GM12878 (cell line): Measurements from ENCODE around the gene ADGRL2. TPM values are rescaled to one million over a fixed set of nuclear protein-coding genes. Genes with fewer than 3 reads are reported as not detected.

Experiments
- ATAC-seq: fragments of 200-7000 bp; cut with Tn5 transposase; 3 replicates; pipeline ENCODE4 v1.9.1; 2020; ENCODE audit warnings: mild to moderate bottlenecking, moderate library complexity
- BruUV-seq: library from RNA; stranded (reverse); fragments of 400-500 nt; replicated peaks from 2 replicates; lab custom pipeline; 2021; lab: Mats Ljungman, UMichigan
- CTCF ChIA-PET: fragments of 300-600 bp; sonication (Branson Sonifier 250); formaldehyde crosslinking; extraction: SDS; loops from one replicate; lab custom pipeline; 2021; ENCODE audit warnings: inconsistent platforms; lab: Yijun Ruan, JAX
- POLR2A ChIA-PET: fragments of 350-600 bp; formaldehyde crosslinking; extraction: SDS; loops from one replicate; lab custom pipeline; 2021; ENCODE audit warnings: inconsistent platforms; lab: Charles Lee
- RAD21 ChIA-PET: fragments of 300-600 bp; sonication (Branson Sonifier 250); formaldehyde crosslinking; loops from one replicate; lab custom pipeline; 2023; ENCODE audit warnings: antibody characterized with exemption; ENCODE audit not compliant: unreplicated experiment; lab: Charles Lee
- SMC1A ChIA-PET: fragments of 300-600 bp; sonication (Branson Sonifier 250); formaldehyde crosslinking; loops from one replicate; lab custom pipeline; 2023; ENCODE audit not compliant: unreplicated experiment, uncharacterized antibody; lab: Charles Lee
- DNase-seq: peaks from one replicate; pipeline ENCODE4 v3.0.0-alpha.2; 2011; ENCODE audit warnings: low read depth, low spot score
- FAIRE-seq: peaks from 3 replicates; lab custom pipeline; 2011; peaks lifted over from hg19 to GRCh38; lab: Jason Lieb, UNC
- H2AFZ ChIP-seq: 2 replicates; pipeline ENCODE4 v1.6.0; 2011; ENCODE audit warnings: low read depth, low read length, control low read depth; ENCODE audit not compliant: control insufficient read depth
- H3K27ac ChIP-seq: 2 replicates; pipeline ENCODE4 v1.5.1; 2011; ENCODE audit warnings: control low read depth; ENCODE audit not compliant: control insufficient read depth, insufficient read depth
- H3K27me3 ChIP-seq, 2 experiments: replicated peaks in 1 of 2; 2 replicates each; pipeline versions ENCODE4 v1.6.0 to v1.6.1; 2011; ENCODE audit warnings: low read length in 1 of 2; ENCODE audit not compliant: control insufficient read depth in 2 of 2, insufficient read depth in 2 of 2
- H3K36me3 ChIP-seq, 2 experiments: 2 replicates each; pipeline ENCODE4 v1.5.1; 2011; ENCODE audit warnings: low read length in 1 of 2; ENCODE audit not compliant: control insufficient read depth in 2 of 2, insufficient read depth in 2 of 2
- H3K4me1 ChIP-seq: 2 replicates; pipeline ENCODE4 v1.6.1; 2011; ENCODE audit warnings: mild to moderate bottlenecking, low read length, moderate library complexity, mixed read lengths; ENCODE audit not compliant: control insufficient read depth, insufficient read depth
- H3K4me2 ChIP-seq: 2 replicates; pipeline ENCODE4 v1.6.0; 2011; ENCODE audit warnings: control low read depth; ENCODE audit not compliant: control insufficient read depth, insufficient read depth
- H3K4me3 ChIP-seq: fragments of 200-600 bp; sonication (generic); 2 replicates; pipeline ENCODE4 v1.5.1; 2016
- H3K79me2 ChIP-seq: 2 replicates; pipeline ENCODE4 v1.6.0; 2011; ENCODE audit warnings: low read length; ENCODE audit not compliant: control insufficient read depth, insufficient read depth
- H3K9ac ChIP-seq: 2 replicates; pipeline ENCODE4 v1.8.0; 2011; ENCODE audit warnings: low read length, control low read depth, mixed read lengths; ENCODE audit not compliant: control insufficient read depth, insufficient read depth
- H3K9me3 ChIP-seq: replicated peaks from 3 replicates; pipeline ENCODE4 v1.5.1; 2011; ENCODE audit warnings: mild to moderate bottlenecking, low read length; ENCODE audit not compliant: control insufficient read depth, insufficient read depth
- H4K20me1 ChIP-seq: 2 replicates; pipeline ENCODE4 v1.6.0; 2011; ENCODE audit not compliant: control insufficient read depth, insufficient read depth
- DPF2 ChIP-seq: fragments of 450-650 bp; IDR thresholded peaks from 2 replicates; pipeline ENCODE4 v1.6.1; 2017; ENCODE audit warnings: mild to moderate bottlenecking
- E2F4 ChIP-seq: IDR thresholded peaks from 2 replicates; pipeline ENCODE4 v1.6.1; 2012; ENCODE audit warnings: low read depth, low read length, improper control_type of control experiment
- FOXM1 ChIP-seq: IDR thresholded peaks from 2 replicates; pipeline ENCODE4 v1.6.1; 2012; ENCODE audit warnings: low read depth, mild to moderate bottlenecking, inconsistent platforms, low read length, moderate library complexity
- HSF1 ChIP-seq: fragments of 150-350 bp; IDR thresholded peaks from 2 replicates; pipeline ENCODE4 v1.6.1; 2014; ENCODE audit warnings: mild to moderate bottlenecking, low read depth, low read length
- MEF2B ChIP-seq: fragments of 450-650 bp; IDR thresholded peaks from 2 replicates; pipeline ENCODE4 v1.6.1; 2018; ENCODE audit warnings: mild to moderate bottlenecking, moderate library complexity; ENCODE audit not compliant: partially characterized antibody, poor library complexity, severe bottlenecking
- MYB ChIP-seq: fragments of 150-350 bp; IDR thresholded peaks from 2 replicates; pipeline ENCODE4 v1.6.1; 2014; ENCODE audit warnings: mild to moderate bottlenecking, low read depth, low read length, borderline replicate concordance
- NFYA ChIP-seq: IDR thresholded peaks from 2 replicates; pipeline ENCODE4 v1.6.1; 2011; ENCODE audit warnings: low read depth, mild to moderate bottlenecking, low read length, improper control_type of control experiment, borderline replicate concordance
- NFYB ChIP-seq: IDR thresholded peaks from 2 replicates; pipeline ENCODE4 v1.6.1; 2011; ENCODE audit warnings: low read depth, mild to moderate bottlenecking, low read length, improper control_type of control experiment, moderate library complexity; ENCODE audit not compliant: insufficient read depth
- PML ChIP-seq: IDR thresholded peaks from 2 replicates; pipeline ENCODE4 v1.6.1; 2012; ENCODE audit warnings: low read length, inconsistent platforms
- RB1 ChIP-seq: fragments of 450-650 bp; formaldehyde crosslinking; IDR thresholded peaks from 2 replicates; pipeline ENCODE4 v1.6.1; 2017; ENCODE audit warnings: mild to moderate bottlenecking, borderline replicate concordance
- TAF1 ChIP-seq: IDR thresholded peaks from 2 replicates; pipeline ENCODE4 v1.6.1; 2011; ENCODE audit warnings: mild to moderate bottlenecking, low read depth, low read length, borderline replicate concordance
- WGBS: methylation state at CpG from one replicate; pipeline ENCODE4 v1.1.6; 2016; ENCODE audit warnings: low lambda C conversion rate; ENCODE audit not compliant: insufficient replicate concordance, insufficient coverage; ENCODE audit errors: missing lambda C conversion rate; 5-methylcytosine and 5-hydroxymethylcytosine counted together
- in situ Hi-C: fragments of 300-500 bp; cut with MboI; formaldehyde crosslinking; loops from 9 replicates; pipeline ENCODE4 v1.14.3; 2018; ENCODE audit warnings: mixed read lengths
- intact Hi-C: fragments of 100-400 bp; cut with micrococcal nuclease; formaldehyde crosslinking; loops from one replicate; pipeline ENCODE4 v1.14.2; 2022; ENCODE audit not compliant: unreplicated experiment
- polyA plus RNA-seq, 11 experiments: library from polyadenylated mRNA; depleted of rRNA in 4 of 11; unstranded in 6 of 11; stranded (reverse) in 5 of 11; fragments of >200 nt; fragmentation: Nextera tagmentation in 4 of 11; fragmentation: Illumina TruSeq in 1 of 11; extraction: Ambion mirVana in 4 of 11; extraction: Trizol in 1 of 11; gene quantifications; 1 replicate in 1 of 11; 2 replicates in 10 of 11; pipeline versions ENCODE4 v1.2.1 to v1.2.3, GENCODE V29; 2011 to 2016; ENCODE audit warnings: inconsistent platforms in 2 of 11, missing spikeins in 2 of 11, low read depth in 1 of 11
- total RNA-seq, 4 experiments: library from RNA; depleted of rRNA in 3 of 4; stranded (reverse); fragments of >200 nt in 3 of 4; fragmentation: Illumina TruSeq in 1 of 4; extraction: Trizol in 1 of 4; gene quantifications; 2 replicates each; pipeline versions ENCODE4 v1.2.1 to v1.2.3, GENCODE V29; 2013 to 2021

ADGRL2 gene
- total and polyA plus RNA-seq, 10 of the 15 experiments (the other 5 are each of a cell fraction or from before 2014, with no cell fraction given) = 0.03 to 13.6 (median 0.21) TPM

- no peak for TF ChIP-seq NFYB
- TF ChIP-seq TAF1 = no peak
- no peak for TF ChIP-seq NFYA
These were observed 121.2 kb downstream of the ADGRL2 start (continued) for GRCh38 chr1:81921851-81922462.

- Histone ChIP-seq H3K27me3 (no peaks in the 10 kb centered on the region; a peak in 1 of 4 replicates), H3K9ac (no peak overlapping the region), H2AFZ (no peak overlapping the region), H3K9me3 (no peaks in the 10 kb centered on the region), H3K4me2 (no peak overlapping the region), H3K4me3 (no peak overlapping the region), H3K36me3 (no peaks in the 10 kb centered on the region), H3K27ac (no peak overlapping the region), H3K79me2 (no peaks in the 10 kb centered on the region), H4K20me1 (no peaks in the 10 kb centered on the region), H3K4me1 (no peaks in the 10 kb centered on the region)
- ChIA-PET POLR2A (no interaction called here), SMC1A (interaction anchor here (1.0 to 1.5 kb wide), 2 partner anchors 29 to 47 kb away, joined by 3 to 4 read pairs; no protein-coding TSS in a partner anchor), RAD21 (no interaction called here), CTCF (interaction anchor here (0.6 kb wide), 1 partner anchor 51 kb away, joined by 3 read pairs; no protein-coding TSS in a partner anchor)
- no peak for ATAC-seq
- in situ Hi-C loops = no loop called here
- no peak for FAIRE-seq
- no TSS peak for BruUV-seq
- WGBS = 3% methylated on average over 2 of the region's 2 CpGs
- intact Hi-C loops = no loop called here
- no peak for TF ChIP-seq FOXM1
- no peak for TF ChIP-seq MYB
- no peak for TF ChIP-seq DPF2
- TF ChIP-seq E2F4 = no peak
- TF ChIP-seq RB1 = no peak
- no peak for TF ChIP-seq MEF2B
- TF ChIP-seq HSF1 = no peak
- no peak for TF ChIP-seq PML
- DNase-seq = no peak
These were observed 122.2 kb downstream of the ADGRL2 start for GRCh38 chr1:81922955-81923354.
